K562 (cell line): ENCODE data around the gene ICAM2. TPM values are rescaled to one million over a fixed set of nuclear protein-coding genes. Genes with fewer than 3 reads are reported as not detected.

Experiments
- ATAC-seq: fragments of 200-7000 bp; cut with Tn5 transposase; 3 replicates; pipeline ENCODE4 v1.9.1; 2020; ENCODE audit warnings: moderate library complexity
- BruUV-seq: library from RNA; stranded (reverse); fragments of 400-500 nt; replicated peaks from 2 replicates; lab custom pipeline; 2021; lab: Mats Ljungman, UMichigan
- CTCF ChIA-PET: fragments of 300-600 bp; formaldehyde crosslinking; extraction: SDS; loops from one replicate; lab custom pipeline; 2021; ENCODE audit warnings: low intra/inter-chr PET ratio; lab: Yijun Ruan, JAX
- POLR2A ChIA-PET: fragments of 300-600, 350-650 bp; sonication (Branson Sonifier 250); formaldehyde crosslinking; extraction: SDS; loops from one replicate; lab custom pipeline; 2021; ENCODE audit warnings: antibody characterized with exemption, inconsistent platforms; lab: Yijun Ruan, JAX
- DNase-seq, 4 experiments: peaks; one replicate each; pipeline versions ENCODE4 v3.0.0 to v3.0.0-alpha.2; 2011 to 2018; ENCODE audit warnings: low spot score in 3 of 4, mixed read lengths in 3 of 4; ENCODE audit errors: extremely low read depth in 1 of 4
- FAIRE-seq: peaks from 2 replicates; lab custom pipeline; 2011; peaks lifted over from hg19 to GRCh38; lab: Jason Lieb, UNC
- H2AFZ ChIP-seq: 2 replicates; pipeline ENCODE4 v1.6.0; 2011; ENCODE audit warnings: low read depth, low read length, control low read depth, inconsistent platforms
- H3K27ac ChIP-seq: fragments of 200-600 bp; 3 replicates; pipeline ENCODE4 v1.8.0; 2011; ENCODE audit warnings: low read depth, mild to moderate bottlenecking, control low read depth, inconsistent platforms, low read length, moderate library complexity, mixed read lengths; ENCODE audit errors: extremely low read depth
- H3K27me3 ChIP-seq, 2 experiments: fragments of 300-600 bp in 1 of 2; 2 replicates in 1 of 2; 3 replicates in 1 of 2; pipeline versions ENCODE4 v1.6.0 to v1.8.0; 2011; ENCODE audit warnings: inconsistent platforms in 2 of 2, low read length in 2 of 2, mild to moderate bottlenecking in 1 of 2, mixed read lengths in 1 of 2, moderate library complexity in 1 of 2; ENCODE audit not compliant: control insufficient read depth in 2 of 2, insufficient read depth in 2 of 2
- H3K36me3 ChIP-seq: fragments of 300-600 bp; 3 replicates; pipeline ENCODE4 v1.8.0; 2011; ENCODE audit warnings: mild to moderate bottlenecking, low read length, inconsistent platforms; ENCODE audit not compliant: control insufficient read depth, insufficient read depth
- H3K4me1 ChIP-seq, 2 experiments: fragments of 200-600 bp in 1 of 2; replicated peaks in 1 of 2; 2 replicates in 1 of 2; 3 replicates in 1 of 2; pipeline versions ENCODE4 v1.5.1 to v1.8.0; 2011; ENCODE audit warnings: inconsistent platforms in 2 of 2, low read length in 2 of 2, mild to moderate bottlenecking in 1 of 2, mixed read lengths in 1 of 2, moderate library complexity in 1 of 2; ENCODE audit not compliant: control insufficient read depth in 2 of 2, insufficient read depth in 2 of 2
- H3K4me2 ChIP-seq: 2 replicates; pipeline ENCODE4 v1.6.1; 2011; ENCODE audit warnings: low read length, control low read depth, inconsistent platforms, mixed read lengths; ENCODE audit not compliant: insufficient read depth
- H3K4me3 ChIP-seq: fragments of 200-600 bp; sonication (generic), shearing (Covaris generic); 2 replicates; pipeline ENCODE4 v1.5.1; 2016; ENCODE audit warnings: control low read depth, inconsistent platforms
- H3K79me2 ChIP-seq: fragments of 200-600 bp; 3 replicates; pipeline ENCODE4 v1.8.0; 2011; ENCODE audit warnings: low read length, inconsistent platforms; ENCODE audit not compliant: control insufficient read depth, insufficient read depth
- H3K9ac ChIP-seq, 2 experiments: 2 replicates each; pipeline versions ENCODE4 v1.6.0 to v1.6.1; 2011; ENCODE audit warnings: low read depth in 2 of 2, low read length in 2 of 2, control low read depth in 1 of 2, inconsistent platforms in 1 of 2, mild to moderate bottlenecking in 1 of 2, mixed read lengths in 1 of 2; ENCODE audit not compliant: insufficient read depth in 1 of 2
- H3K9me1 ChIP-seq: one replicate; pipeline ENCODE4 v1.6.0; 2011; ENCODE audit warnings: inconsistent platforms, mild to moderate bottlenecking, low read length, moderate library complexity; ENCODE audit not compliant: control insufficient read depth, insufficient read depth
- H3K9me3 ChIP-seq: replicated peaks from 2 replicates; pipeline ENCODE4 v1.5.1; 2011; ENCODE audit warnings: low read depth, low read length, inconsistent platforms; ENCODE audit not compliant: control insufficient read depth, insufficient read depth
- H4K20me1 ChIP-seq: replicated peaks from 2 replicates; pipeline ENCODE4 v1.6.1; 2011; ENCODE audit warnings: low read length, inconsistent platforms, mixed read lengths; ENCODE audit not compliant: control insufficient read depth, insufficient read depth
- ADNP ChIP-seq: fragments of 200-800 bp; sonication (Bioruptor generic); IDR thresholded peaks from 2 replicates; pipeline ENCODE4 v1.6.1; 2016; ENCODE audit warnings: missing genetic modification characterization, missing compliant biosample characterization
- BCOR ChIP-seq: fragments of 450-650 bp; IDR thresholded peaks from 2 replicates; pipeline ENCODE4 v1.6.1; 2016
- ESRRA ChIP-seq: fragments of 450-650 bp; IDR thresholded peaks from 2 replicates; pipeline ENCODE4 v1.6.1; 2014; ENCODE audit warnings: low read depth, mild to moderate bottlenecking, moderate library complexity, borderline replicate concordance
- HDGF ChIP-seq: fragments of 450-650 bp; IDR thresholded peaks from 2 replicates; pipeline ENCODE4 v1.6.1; 2016
- IRF2 ChIP-seq: sonication (generic); formaldehyde crosslinking; IDR thresholded peaks from 2 replicates; pipeline ENCODE4 v1.8.1; 2022; ENCODE audit warnings: mild to moderate bottlenecking, missing genetic modification reagents
- KDM1A ChIP-seq, 2 experiments: fragments of 450-650 bp; IDR thresholded peaks; 2 replicates each; pipeline ENCODE4 v1.6.1; 2016; ENCODE audit warnings: mild to moderate bottlenecking in 2 of 2
- POLR2AphosphoS2 ChIP-seq: IDR thresholded peaks from 2 replicates; pipeline ENCODE4 v1.6.1; 2012; ENCODE audit warnings: low read length, improper control_type of control experiment
- PTTG1 ChIP-seq: fragments of 450-650 bp; IDR thresholded peaks from 2 replicates; pipeline ENCODE4 v1.6.1; 2016; ENCODE audit warnings: low read depth, mild to moderate bottlenecking, missing genetic modification characterization, missing compliant biosample characterization
- RBM25 ChIP-seq: fragments of 200-400 bp; formaldehyde crosslinking; IDR thresholded peaks from 2 replicates; pipeline ENCODE4 v1.6.1; 2018; ENCODE audit warnings: low read length, low read depth, moderate library complexity; ENCODE audit not compliant: severe bottlenecking
- SMAD1 ChIP-seq: fragments of 150-350 bp; IDR thresholded peaks from 2 replicates; pipeline ENCODE4 v1.6.1; 2014; ENCODE audit warnings: low read length, low read depth; ENCODE audit not compliant: partially characterized antibody
- TEAD1 ChIP-seq, 2 experiments: fragments of 450-650 bp in 1 of 2; sonication (generic) in 1 of 2; formaldehyde crosslinking; IDR thresholded peaks; 2 replicates each; pipeline versions ENCODE4 v1.4.0 to v1.8.0; 2020 to 2022; ENCODE audit warnings: mild to moderate bottlenecking in 2 of 2, missing genetic modification reagents in 1 of 2
- WGBS: fragments of 100-300 bp; shearing (Covaris generic); methylation state at CpG from one replicate; pipeline ENCODE4 v1.1.6; 2016; ENCODE audit warnings: low coverage, mixed read lengths; ENCODE audit not compliant: insufficient coverage; ENCODE audit errors: missing lambda C conversion rate; 5-methylcytosine and 5-hydroxymethylcytosine counted together
- in situ Hi-C: fragments of 300-500 bp; cut with MboI; formaldehyde crosslinking; loops from 4 replicates; pipeline ENCODE4 v1.15.0; 2018; ENCODE audit warnings: inconsistent platforms, mixed read lengths
- intact Hi-C: fragments of 100-400 bp; cut with micrococcal nuclease; formaldehyde crosslinking; loops from 2 replicates; pipeline ENCODE4 v1.14.2; 2022
- polyA plus RNA-seq, 8 experiments: library from polyadenylated mRNA; depleted of rRNA in 4 of 8; stranded (reverse) in 5 of 8; unstranded in 3 of 8; fragments of >200 nt; fragmentation: Nextera tagmentation in 2 of 8; fragmentation: Illumina TruSeq in 1 of 8; extraction: Ambion mirVana in 2 of 8; extraction: Trizol in 1 of 8; gene quantifications; 2 replicates each; pipeline versions ENCODE4 v1.2.1 to v1.2.3, GENCODE V29; 2011 to 2014; ENCODE audit warnings: inconsistent platforms in 1 of 8, missing spikeins in 1 of 8
- total RNA-seq, 7 experiments: library from RNA; depleted of rRNA in 6 of 7; stranded (reverse); fragments of >200 nt in 6 of 7; fragmentation: Illumina TruSeq in 2 of 7; extraction: Trizol in 2 of 7; gene quantifications; 2 replicates each; pipeline versions ENCODE4 v1.2.1 to v1.2.3, GENCODE V29; 2011 to 2021; ENCODE audit warnings: low replicate concordance in 1 of 7
- TF ChIP-seq, protein P1 (sequence below): sonication (generic); formaldehyde crosslinking; IDR thresholded peaks from 2 replicates; pipeline ENCODE4 v1.9.0; 2022; ENCODE audit warnings: mild to moderate bottlenecking, missing genetic modification reagents
- TF ChIP-seq, protein P2 (sequence below), 2 experiments: IDR thresholded peaks; 2 replicates each; pipeline ENCODE4 v1.6.1; 2011; ENCODE audit warnings: borderline replicate concordance in 1 of 2, control low read depth in 1 of 2, low read depth in 1 of 2, low read length in 1 of 2, mild to moderate bottlenecking in 1 of 2, mixed read lengths in 1 of 2, moderate library complexity in 1 of 2; ENCODE audit not compliant: insufficient read depth in 1 of 2, insufficient read length in 1 of 2, poor library complexity in 1 of 2, severe bottlenecking in 1 of 2; ENCODE audit errors: extremely low read depth in 1 of 2
- TF ChIP-seq, protein P3 (sequence below), 3 experiments: IDR thresholded peaks in 2 of 3; conservative IDR thresholded peaks in 1 of 3; 2 replicates each; pipeline ENCODE4 v1.5.1; 2011 to 2012; ENCODE audit warnings: low read length in 3 of 3, mild to moderate bottlenecking in 3 of 3, control low read depth in 2 of 3, improper control_type of control experiment in 1 of 3, inconsistent platforms in 1 of 3, low read depth in 1 of 3, mixed read lengths in 1 of 3, moderate library complexity in 1 of 3; ENCODE audit not compliant: insufficient read depth in 2 of 3

The ICAM2 gene
- total and polyA plus RNA-seq, 9 of the 15 experiments (the other 6 are each of a cell fraction or from before 2014, with no cell fraction given) = 37.9 to 89.4 (median 60.6) TPM

DNA sequence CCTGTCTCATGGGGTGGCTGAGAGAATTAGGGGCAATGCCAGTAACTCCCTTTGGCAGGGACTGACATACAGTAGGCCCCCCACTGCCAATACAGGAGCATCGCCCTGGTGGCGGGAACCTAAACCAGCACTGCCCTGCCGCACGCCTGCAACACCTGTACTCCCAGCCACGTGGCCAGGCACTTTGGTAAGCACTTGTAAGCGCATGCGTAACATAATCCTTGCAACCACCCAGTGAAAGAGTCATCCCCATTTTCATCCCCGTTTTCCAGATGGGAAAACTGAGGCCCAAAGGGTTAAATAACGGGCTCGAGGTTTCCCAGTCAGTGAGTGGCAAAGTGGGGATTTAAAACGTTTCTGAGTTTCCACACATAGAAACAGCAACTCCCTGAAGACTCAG is 65.2 kb downstream of the ICAM2 start:
- intact Hi-C loops (no loop called here), in situ Hi-C loops (no loop called here)
- H3K9ac ChIP-seq = no peak overlapping the region
- H3K9me1 ChIP-seq = no peaks in the 10 kb centered on the region
- H3K36me3 ChIP-seq = no peaks in the 10 kb centered on the region
- ChIA-PET POLR2A (interaction anchor here (0.6 to 1.9 kb wide), 4 partner anchors 9 to 358 kb away, joined by 3 to 6 read pairs (median 4); no protein-coding TSS in a partner anchor), CTCF (no interaction called here)
- H4K20me1 ChIP-seq = 0 out of 2 replicates have a peak, but pooled peaks cover 7% of the 10 kb centered on the region
- peaks cover 1 to 8% of the 10 kb centered on the region in 2 experiments; a peak in 2 of 5 replicates for H3K4me1 ChIP-seq
- no peaks in the 10 kb centered on the region for H3K9me3 ChIP-seq
- H3K27me3 ChIP-seq = peaks cover 8 to 27% of the 10 kb centered on the region in 2 experiments; a peak in 4 of 5 replicates
- BruUV-seq = no TSS peak
- FAIRE-seq (no peak), ATAC-seq (no peak), DNase-seq (no peak)
- H3K79me2 ChIP-seq = no peaks in the 10 kb centered on the region
- 42% methylated on average over 10 of the region's 11 CpGs for WGBS
- no peak overlapping the region for H3K4me3 ChIP-seq
- no peak for TF ChIP-seq IRF2 (CRISPR knock-in tag)
- peak; percentile 70; the same call in 1 of the 2 replicates for TF ChIP-seq BCOR
- TF ChIP-seq, protein P1, sequence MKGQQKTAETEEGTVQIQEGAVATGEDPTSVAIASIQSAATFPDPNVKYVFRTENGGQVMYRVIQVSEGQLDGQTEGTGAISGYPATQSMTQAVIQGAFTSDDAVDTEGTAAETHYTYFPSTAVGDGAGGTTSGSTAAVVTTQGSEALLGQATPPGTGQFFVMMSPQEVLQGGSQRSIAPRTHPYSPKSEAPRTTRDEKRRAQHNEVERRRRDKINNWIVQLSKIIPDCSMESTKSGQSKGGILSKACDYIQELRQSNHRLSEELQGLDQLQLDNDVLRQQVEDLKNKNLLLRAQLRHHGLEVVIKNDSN (CRISPR knock-in tag) = 0 out of 2 replicates have a peak, but pooled peaks have one; percentile 28
- TF ChIP-seq SMAD1 = no peak
- TF ChIP-seq KDM1A (IDR thresholded peaks at IDR 0.05) = peak; percentile 26 to 50; a peak in 1 of 4 replicates
- TF ChIP-seq HDGF = no peak
- TF ChIP-seq, protein P2, sequence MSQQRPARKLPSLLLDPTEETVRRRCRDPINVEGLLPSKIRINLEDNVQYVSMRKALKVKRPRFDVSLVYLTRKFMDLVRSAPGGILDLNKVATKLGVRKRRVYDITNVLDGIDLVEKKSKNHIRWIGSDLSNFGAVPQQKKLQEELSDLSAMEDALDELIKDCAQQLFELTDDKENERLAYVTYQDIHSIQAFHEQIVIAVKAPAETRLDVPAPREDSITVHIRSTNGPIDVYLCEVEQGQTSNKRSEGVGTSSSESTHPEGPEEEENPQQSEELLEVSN (IDR thresholded peaks at IDR 0.05; ENCODE audit: borderline replicate concordance in 1 of 2, extremely low read depth in 1 of 2, insufficient read depth in 1 of 2, insufficient read length in 1 of 2, low read depth in 1 of 2, low read length in 1 of 2, poor library complexity in 1 of 2, severe bottlenecking in 1 of 2) = peak in 1 of 2 experiments; percentile 17
- TF ChIP-seq POLR2AphosphoS2 = no peak
- TF ChIP-seq ESRRA = 0 out of 2 replicates have a peak, but pooled peaks have one; percentile 27
- no peak for TF ChIP-seq PTTG1 (tag)
- TF ChIP-seq TEAD1 (CRISPR knock-in tag; IDR thresholded peaks at IDR 0.05) = 0 out of 4 replicates have a peak, but pooled peaks of 1 of the 2 experiments have one; percentile 32
- TF ChIP-seq RBM25 = peak; percentile 81
- TF ChIP-seq ADNP = peak; percentile 74
- TF ChIP-seq, protein P3, sequence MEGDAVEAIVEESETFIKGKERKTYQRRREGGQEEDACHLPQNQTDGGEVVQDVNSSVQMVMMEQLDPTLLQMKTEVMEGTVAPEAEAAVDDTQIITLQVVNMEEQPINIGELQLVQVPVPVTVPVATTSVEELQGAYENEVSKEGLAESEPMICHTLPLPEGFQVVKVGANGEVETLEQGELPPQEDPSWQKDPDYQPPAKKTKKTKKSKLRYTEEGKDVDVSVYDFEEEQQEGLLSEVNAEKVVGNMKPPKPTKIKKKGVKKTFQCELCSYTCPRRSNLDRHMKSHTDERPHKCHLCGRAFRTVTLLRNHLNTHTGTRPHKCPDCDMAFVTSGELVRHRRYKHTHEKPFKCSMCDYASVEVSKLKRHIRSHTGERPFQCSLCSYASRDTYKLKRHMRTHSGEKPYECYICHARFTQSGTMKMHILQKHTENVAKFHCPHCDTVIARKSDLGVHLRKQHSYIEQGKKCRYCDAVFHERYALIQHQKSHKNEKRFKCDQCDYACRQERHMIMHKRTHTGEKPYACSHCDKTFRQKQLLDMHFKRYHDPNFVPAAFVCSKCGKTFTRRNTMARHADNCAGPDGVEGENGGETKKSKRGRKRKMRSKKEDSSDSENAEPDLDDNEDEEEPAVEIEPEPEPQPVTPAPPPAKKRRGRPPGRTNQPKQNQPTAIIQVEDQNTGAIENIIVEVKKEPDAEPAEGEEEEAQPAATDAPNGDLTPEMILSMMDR (IDR thresholded peaks at IDR 0.05 in 2 of 3, conservative IDR thresholded peaks at IDR 0.05 in 1 of 3; ENCODE audit: insufficient read depth in 2 of 3, low read depth in 1 of 3, low read length in 3 of 3) = no peak
- no peak overlapping the region for H2AFZ ChIP-seq
- no peak overlapping the region for H3K4me2 ChIP-seq
- no peak overlapping the region for H3K27ac ChIP-seq
